K562 (cell line): ENCODE measurements around the gene MARK4. TPM values are rescaled to one million over a fixed set of nuclear protein-coding genes. Genes with fewer than 3 reads are reported as not detected.

Source experiments
- CEBPZ ChIP-seq: fragments of 150-350 bp; IDR thresholded peaks from 2 replicates; pipeline ENCODE4 v1.6.1; 2014; ENCODE audit warnings: low read depth, mild to moderate bottlenecking, low read length, borderline replicate concordance
- HDAC8 ChIP-seq: fragments of 450-650 bp; IDR thresholded peaks from 2 replicates; pipeline ENCODE4 v1.6.1; 2016; ENCODE audit warnings: mild to moderate bottlenecking, missing genetic modification characterization, moderate library complexity, missing compliant biosample characterization
- HSF4 ChIP-seq: fragments of 250-450 bp; sonication (Bioruptor Pico); IDR thresholded peaks from 2 replicates; pipeline ENCODE4 v2.1.2; 2022; ENCODE audit warnings: mild to moderate bottlenecking, moderate library complexity, borderline replicate concordance
- IRF2 ChIP-seq: sonication (generic); formaldehyde crosslinking; IDR thresholded peaks from 2 replicates; pipeline ENCODE4 v1.8.1; 2022; ENCODE audit warnings: mild to moderate bottlenecking, missing genetic modification reagents
- MED1 ChIP-seq: sonication (generic); formaldehyde crosslinking; IDR thresholded peaks from 2 replicates; pipeline ENCODE4 v1.8.1; 2023; ENCODE audit warnings: missing genetic modification reagents, borderline replicate concordance
- MITF ChIP-seq: IDR thresholded peaks from 2 replicates; pipeline ENCODE4 v1.6.1; 2014; ENCODE audit warnings: antibody characterized with exemption
- NR3C1 ChIP-seq: sonication (generic); formaldehyde crosslinking; IDR thresholded peaks from 2 replicates; pipeline ENCODE4 v1.8.1; 2022; ENCODE audit warnings: missing genetic modification reagents
- POLR2AphosphoS5 ChIP-seq: IDR thresholded peaks from 2 replicates; pipeline ENCODE4 v1.6.1; 2011; ENCODE audit warnings: mild to moderate bottlenecking, low read depth, low read length, moderate library complexity; ENCODE audit not compliant: control insufficient read depth, insufficient read depth
- POLR3A ChIP-seq: IDR thresholded peaks from 2 replicates; pipeline ENCODE4 v1.6.1; 2011; ENCODE audit warnings: borderline replicate concordance, mild to moderate bottlenecking, moderate library complexity; ENCODE audit not compliant: insufficient read length, insufficient read depth; ENCODE audit errors: extremely low read depth
- STAT5B ChIP-seq: fragments of 250-450 bp; sonication (Bioruptor Pico); IDR thresholded peaks from 2 replicates; pipeline ENCODE4 v1.8.0; 2021; ENCODE audit warnings: mild to moderate bottlenecking, inconsistent platforms
- ZBTB7A ChIP-seq: IDR thresholded peaks from 2 replicates; pipeline ENCODE4 v1.6.1; 2011; ENCODE audit warnings: low read depth, mild to moderate bottlenecking, low read length, moderate library complexity, borderline replicate concordance; ENCODE audit not compliant: control insufficient read depth
- ZNF175 ChIP-seq: fragments of 200-800 bp; sonication (Bioruptor generic); IDR thresholded peaks from 2 replicates; pipeline ENCODE4 v1.6.1; 2016; ENCODE audit warnings: low read depth, mild to moderate bottlenecking, missing genetic modification characterization, missing compliant biosample characterization
- ZNF224 ChIP-seq: sonication (generic); formaldehyde crosslinking; IDR thresholded peaks from 2 replicates; pipeline ENCODE4 v1.8.0; 2022; ENCODE audit warnings: mild to moderate bottlenecking, missing genetic modification reagents
- ZNF77 ChIP-seq: fragments of 250-450 bp; sonication (Bioruptor Pico); IDR thresholded peaks from 2 replicates; pipeline ENCODE4 v1.5.0; 2020
- polyA plus RNA-seq, 8 experiments: library from polyadenylated mRNA; depleted of rRNA in 4 of 8; stranded (reverse) in 5 of 8; unstranded in 3 of 8; fragments of >200 nt; fragmentation: Nextera tagmentation in 2 of 8; fragmentation: Illumina TruSeq in 1 of 8; extraction: Ambion mirVana in 2 of 8; extraction: Trizol in 1 of 8; gene quantifications; 2 replicates each; pipeline versions ENCODE4 v1.2.1 to v1.2.3, GENCODE V29; 2011 to 2014; ENCODE audit warnings: inconsistent platforms in 1 of 8, missing spikeins in 1 of 8
- total RNA-seq, 7 experiments: library from RNA; depleted of rRNA in 6 of 7; stranded (reverse); fragments of >200 nt in 6 of 7; fragmentation: Illumina TruSeq in 2 of 7; extraction: Trizol in 2 of 7; gene quantifications; 2 replicates each; pipeline versions ENCODE4 v1.2.1 to v1.2.3, GENCODE V29; 2011 to 2021; ENCODE audit warnings: low replicate concordance in 1 of 7

The MARK4 gene
- total and polyA plus RNA-seq, 9 of the 15 experiments (the other 6 are each of a cell fraction or from before 2014, with no cell fraction given): 0.52 to 29.4 (median 8.6) TPM

- TF ChIP-seq HDAC8 (no peak), HSF4 (CRISPR knock-in tag) (no peak), STAT5B (CRISPR knock-in tag) (no peak), IRF2 (CRISPR knock-in tag) (no peak), CEBPZ (no peak), POLR2AphosphoS5 (no peak), ZNF77 (CRISPR knock-in tag) (no peak), ZNF224 (CRISPR knock-in tag) (no peak), ZNF175 (CRISPR knock-in tag) (no peak), MED1 (CRISPR knock-in tag) (no peak), ZBTB7A (peak; percentile 49; the same call in 1 of the 2 replicates), NR3C1 (CRISPR knock-in tag) (no peak), POLR3A (no peak), MITF (no peak)
These were observed 95.4 kb downstream of the MARK4 start (continued) for GRCh38 chr19:45346449-45346848.
